Measurements from ENCODE around the gene KHDRBS1. TPM values are rescaled to one million over a fixed set of nuclear protein-coding genes. Genes with fewer than 3 reads are reported as not detected.

The KHDRBS1 gene
- total and polyA plus RNA-seq, 9 of the 15 experiments (the other 6 are each of a cell fraction or from before 2014, with no cell fraction given) = 48.4 to 257 (median 114) TPM

DNA sequence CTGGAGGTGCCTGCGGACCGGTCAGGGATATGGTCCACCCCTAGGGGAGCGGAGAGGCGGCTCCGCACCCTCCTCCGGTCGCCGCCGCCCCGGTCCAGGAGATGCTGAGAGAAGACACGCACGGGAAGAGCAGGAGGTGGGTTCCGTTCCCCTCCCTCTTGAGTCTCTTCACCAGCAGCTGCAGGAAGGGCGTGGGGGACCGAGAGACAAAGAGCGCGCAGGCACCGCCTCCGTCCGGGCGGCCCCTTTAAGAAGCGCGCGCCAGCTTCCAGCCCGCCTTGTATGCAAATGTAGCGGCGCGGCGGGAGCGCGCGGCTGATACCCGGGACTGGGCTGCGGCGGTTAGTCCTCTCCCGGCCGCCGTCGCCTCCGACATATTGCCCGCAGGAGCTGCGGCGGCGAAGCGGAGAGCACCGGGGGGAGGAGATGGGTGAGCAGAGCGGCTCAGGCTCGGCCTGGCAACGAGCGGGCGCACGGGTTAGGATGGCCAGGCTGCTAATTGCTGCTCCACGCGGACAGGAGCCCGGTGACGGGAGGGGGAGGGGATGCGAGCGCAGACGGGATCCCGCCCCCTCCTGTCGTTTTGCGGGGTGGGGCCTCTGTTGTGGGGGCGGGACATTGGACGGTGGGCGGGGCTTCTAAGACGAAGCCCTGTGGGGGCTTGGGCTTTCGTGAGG lies 59.1 kb downstream of the KHDRBS1 start, which contains the start of gene TMEM39B (continued):
- TF ChIP-seq POLR2AphosphoS5 (IDR thresholded peaks at IDR 0.05; ENCODE audit: control insufficient read depth, insufficient read depth, low read depth, low read length) (peak; percentile 64; the same call in 1 of the 2 replicates), TEAD1 (CRISPR knock-in tag; IDR thresholded peaks at IDR 0.05) (peak in 1 of 2 experiments; percentile 76; a peak in 2 of 4 replicates), TCF3 (CRISPR knock-in tag; IDR thresholded peaks at IDR 0.05) (0 out of 2 replicates have a peak, but pooled peaks have one; percentile 18), CHCHD3 (CRISPR knock-in tag; IDR thresholded peaks at IDR 0.05) (no peak), SIN3B (IDR thresholded peaks at IDR 0.05; ENCODE audit: low read depth) (0 out of 2 replicates have a peak, but pooled peaks have one; percentile 43), KLF13 (tag; IDR thresholded peaks at IDR 0.05; ENCODE audit: borderline replicate concordance, low read depth) (no peak), CBFB (CRISPR knock-in tag; IDR thresholded peaks at IDR 0.05) (no peak; the same call in 1 of the 2 replicates), KAT7 (CRISPR knock-in tag; IDR thresholded peaks at IDR 0.05; ENCODE audit: borderline replicate concordance) (peak; percentile 95; the same call in 1 of the 2 replicates), GATAD2B (IDR thresholded peaks at IDR 0.05; ENCODE audit: borderline replicate concordance) (no peak), ZNF274 (IDR thresholded peaks at IDR 0.05; ENCODE audit: borderline replicate concordance, low read depth, low read length) (no peak), PHF21A (IDR thresholded peaks at IDR 0.05; ENCODE audit: borderline replicate concordance, low read depth) (no peak), MCM2 (IDR thresholded peaks at IDR 0.05; ENCODE audit: low read depth) (no peak), CBFA2T3 (IDR thresholded peaks at IDR 0.05) (no peak), PHF8 (IDR thresholded peaks at IDR 0.05; ENCODE audit: borderline replicate concordance, low read length) (peak; percentile 98), RBM25 (IDR thresholded peaks at IDR 0.05; ENCODE audit: low read depth, low read length, severe bottlenecking) (no peak), XRCC3 (IDR thresholded peaks at IDR 0.05) (no peak), HLTF (IDR thresholded peaks at IDR 0.05) (peak; percentile 48; the same call in 1 of the 2 replicates), NFRKB (IDR thresholded peaks at IDR 0.05; ENCODE audit: low read depth) (peak; percentile 66; the same call in 1 of the 2 replicates)
- TF ChIP-seq, protein P1, sequence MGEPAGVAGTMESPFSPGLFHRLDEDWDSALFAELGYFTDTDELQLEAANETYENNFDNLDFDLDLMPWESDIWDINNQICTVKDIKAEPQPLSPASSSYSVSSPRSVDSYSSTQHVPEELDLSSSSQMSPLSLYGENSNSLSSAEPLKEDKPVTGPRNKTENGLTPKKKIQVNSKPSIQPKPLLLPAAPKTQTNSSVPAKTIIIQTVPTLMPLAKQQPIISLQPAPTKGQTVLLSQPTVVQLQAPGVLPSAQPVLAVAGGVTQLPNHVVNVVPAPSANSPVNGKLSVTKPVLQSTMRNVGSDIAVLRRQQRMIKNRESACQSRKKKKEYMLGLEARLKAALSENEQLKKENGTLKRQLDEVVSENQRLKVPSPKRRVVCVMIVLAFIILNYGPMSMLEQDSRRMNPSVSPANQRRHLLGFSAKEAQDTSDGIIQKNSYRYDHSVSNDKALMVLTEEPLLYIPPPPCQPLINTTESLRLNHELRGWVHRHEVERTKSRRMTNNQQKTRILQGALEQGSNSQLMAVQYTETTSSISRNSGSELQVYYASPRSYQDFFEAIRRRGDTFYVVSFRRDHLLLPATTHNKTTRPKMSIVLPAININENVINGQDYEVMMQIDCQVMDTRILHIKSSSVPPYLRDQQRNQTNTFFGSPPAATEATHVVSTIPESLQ (CRISPR knock-in tag; IDR thresholded peaks at IDR 0.05) = 0 out of 2 replicates have a peak, but pooled peaks have one; percentile 70
- TF ChIP-seq, protein P2, sequence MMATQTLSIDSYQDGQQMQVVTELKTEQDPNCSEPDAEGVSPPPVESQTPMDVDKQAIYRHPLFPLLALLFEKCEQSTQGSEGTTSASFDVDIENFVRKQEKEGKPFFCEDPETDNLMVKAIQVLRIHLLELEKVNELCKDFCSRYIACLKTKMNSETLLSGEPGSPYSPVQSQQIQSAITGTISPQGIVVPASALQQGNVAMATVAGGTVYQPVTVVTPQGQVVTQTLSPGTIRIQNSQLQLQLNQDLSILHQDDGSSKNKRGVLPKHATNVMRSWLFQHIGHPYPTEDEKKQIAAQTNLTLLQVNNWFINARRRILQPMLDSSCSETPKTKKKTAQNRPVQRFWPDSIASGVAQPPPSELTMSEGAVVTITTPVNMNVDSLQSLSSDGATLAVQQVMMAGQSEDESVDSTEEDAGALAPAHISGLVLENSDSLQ (IDR thresholded peaks at IDR 0.05) = no peak
- TF ChIP-seq, protein P3, sequence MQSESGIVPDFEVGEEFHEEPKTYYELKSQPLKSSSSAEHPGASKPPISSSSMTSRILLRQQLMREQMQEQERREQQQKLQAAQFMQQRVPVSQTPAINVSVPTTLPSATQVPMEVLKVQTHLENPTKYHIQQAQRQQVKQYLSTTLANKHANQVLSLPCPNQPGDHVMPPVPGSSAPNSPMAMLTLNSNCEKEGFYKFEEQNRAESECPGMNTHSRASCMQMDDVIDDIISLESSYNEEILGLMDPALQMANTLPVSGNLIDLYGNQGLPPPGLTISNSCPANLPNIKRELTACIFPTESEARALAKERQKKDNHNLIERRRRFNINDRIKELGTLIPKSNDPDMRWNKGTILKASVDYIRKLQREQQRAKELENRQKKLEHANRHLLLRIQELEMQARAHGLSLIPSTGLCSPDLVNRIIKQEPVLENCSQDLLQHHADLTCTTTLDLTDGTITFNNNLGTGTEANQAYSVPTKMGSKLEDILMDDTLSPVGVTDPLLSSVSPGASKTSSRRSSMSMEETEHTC (IDR thresholded peaks at IDR 0.05) = no peak
- TF ChIP-seq, protein P4, sequence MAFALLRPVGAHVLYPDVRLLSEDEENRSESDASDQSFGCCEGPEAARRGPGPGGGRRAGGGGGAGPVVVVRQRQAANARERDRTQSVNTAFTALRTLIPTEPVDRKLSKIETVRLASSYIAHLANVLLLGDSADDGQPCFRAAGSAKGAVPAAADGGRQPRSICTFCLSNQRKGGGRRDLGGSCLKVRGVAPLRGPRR (CRISPR knock-in tag; IDR thresholded peaks at IDR 0.05) = no peak
- TF ChIP-seq, protein P5, sequence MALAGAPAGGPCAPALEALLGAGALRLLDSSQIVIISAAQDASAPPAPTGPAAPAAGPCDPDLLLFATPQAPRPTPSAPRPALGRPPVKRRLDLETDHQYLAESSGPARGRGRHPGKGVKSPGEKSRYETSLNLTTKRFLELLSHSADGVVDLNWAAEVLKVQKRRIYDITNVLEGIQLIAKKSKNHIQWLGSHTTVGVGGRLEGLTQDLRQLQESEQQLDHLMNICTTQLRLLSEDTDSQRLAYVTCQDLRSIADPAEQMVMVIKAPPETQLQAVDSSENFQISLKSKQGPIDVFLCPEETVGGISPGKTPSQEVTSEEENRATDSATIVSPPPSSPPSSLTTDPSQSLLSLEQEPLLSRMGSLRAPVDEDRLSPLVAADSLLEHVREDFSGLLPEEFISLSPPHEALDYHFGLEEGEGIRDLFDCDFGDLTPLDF (CRISPR knock-in tag; IDR thresholded peaks at IDR 0.05) = peak; percentile 96

Measured in K562 (cell line).